Stimulated activated CD4-positive, alpha-beta T cell treated with anti-CD3 and anti-CD28 coated beads, TNF-alpha, amount 100 ng/mL, for 48 hours (primary cell): Measurements from ENCODE around the gene PDGFA.

Source experiments
- DNase-seq, 3 donors: peaks; one replicate each; pipeline ENCODE4 v3.0.0-alpha.2; 2020; ENCODE audit warnings: low read depth in 3 of 3

PDGFA gene

DNA sequence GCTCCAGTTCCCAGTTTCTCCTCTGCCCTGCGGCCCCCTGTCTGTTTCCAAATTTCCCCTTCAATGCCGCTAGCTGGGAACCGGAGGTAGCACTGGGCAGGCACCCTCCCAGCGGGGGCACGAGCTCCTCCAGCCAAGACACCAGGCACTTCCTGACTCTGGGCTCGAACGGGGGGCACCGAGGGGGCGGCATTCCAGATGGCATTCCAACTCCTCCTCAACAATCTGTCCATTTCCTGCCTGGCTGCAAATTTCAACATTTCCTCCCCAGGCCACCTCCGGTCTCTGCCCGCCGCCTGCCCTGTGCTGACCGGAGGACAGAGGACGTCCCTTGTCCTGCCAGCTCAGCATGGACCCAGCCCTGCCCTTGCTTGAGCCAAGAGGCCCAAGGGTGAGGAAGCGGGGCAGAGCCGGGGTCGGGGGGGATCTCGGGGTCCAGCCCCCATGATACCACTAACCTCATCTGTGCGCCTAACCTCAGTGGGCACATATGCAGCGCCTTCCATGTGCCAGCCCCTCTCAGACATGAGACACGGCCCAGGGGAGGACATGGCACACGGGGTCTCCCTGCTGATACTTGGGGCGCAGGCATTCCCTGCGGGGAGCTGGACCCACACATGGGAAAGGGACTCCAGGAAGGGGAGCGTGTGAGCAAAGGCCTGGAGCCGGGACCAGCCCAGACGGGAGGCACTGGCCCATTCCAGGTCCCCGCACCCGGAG lies 58.0 kb downstream of the PDGFA start:
- no peak for DNase-seq

- DNase-seq = no peak
Observed at GRCh38 chr7:461117-461452, 58.6 kb downstream of the PDGFA start.

- no peak for DNase-seq
Observed at GRCh38 chr7:460374-461116, 59.1 kb downstream of the PDGFA start.

GRCh38 chr7:459584-460373 lies 59.9 kb downstream of the PDGFA start:
- no peak for DNase-seq

DNA sequence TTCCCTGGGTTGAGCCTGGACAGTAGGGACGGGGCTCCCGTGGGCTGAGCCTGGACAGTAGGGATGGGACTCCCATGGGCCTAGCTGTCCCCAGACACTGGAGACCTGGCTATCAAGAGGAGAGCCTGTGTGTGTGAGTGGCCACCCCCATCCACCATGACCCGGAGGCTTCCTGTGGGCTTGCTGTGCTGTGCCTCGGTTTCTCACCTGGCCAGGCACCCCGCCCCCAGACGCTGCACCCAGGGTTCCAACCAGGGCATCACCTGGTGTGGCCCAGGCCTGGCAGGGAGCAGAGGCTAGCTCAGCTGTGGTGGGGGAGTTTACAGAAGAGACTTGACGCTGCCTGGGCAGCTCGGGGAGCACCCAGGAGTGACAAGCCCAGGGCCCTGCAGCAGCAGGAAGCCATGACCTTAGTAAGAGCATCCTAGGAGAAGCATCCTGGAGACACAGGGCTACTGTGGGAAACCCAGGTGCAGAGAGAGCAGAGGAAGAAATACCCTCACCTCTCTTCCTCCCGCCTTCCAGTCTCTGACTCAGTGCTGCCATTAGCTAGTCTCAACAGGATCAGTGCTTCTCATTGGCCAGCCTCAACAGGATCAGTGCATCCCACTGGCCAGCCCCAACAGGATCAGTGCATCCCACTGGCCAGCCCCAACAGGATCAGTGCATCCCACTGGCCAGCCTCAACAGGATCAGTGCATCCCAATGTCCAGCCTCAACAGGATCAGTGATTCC lies 61.0 kb downstream of the PDGFA start:
- DNase-seq = no peak

GRCh38 chr7:457814-458510 lies 61.7 kb downstream of the PDGFA start:
- no peak for DNase-seq

DNA sequence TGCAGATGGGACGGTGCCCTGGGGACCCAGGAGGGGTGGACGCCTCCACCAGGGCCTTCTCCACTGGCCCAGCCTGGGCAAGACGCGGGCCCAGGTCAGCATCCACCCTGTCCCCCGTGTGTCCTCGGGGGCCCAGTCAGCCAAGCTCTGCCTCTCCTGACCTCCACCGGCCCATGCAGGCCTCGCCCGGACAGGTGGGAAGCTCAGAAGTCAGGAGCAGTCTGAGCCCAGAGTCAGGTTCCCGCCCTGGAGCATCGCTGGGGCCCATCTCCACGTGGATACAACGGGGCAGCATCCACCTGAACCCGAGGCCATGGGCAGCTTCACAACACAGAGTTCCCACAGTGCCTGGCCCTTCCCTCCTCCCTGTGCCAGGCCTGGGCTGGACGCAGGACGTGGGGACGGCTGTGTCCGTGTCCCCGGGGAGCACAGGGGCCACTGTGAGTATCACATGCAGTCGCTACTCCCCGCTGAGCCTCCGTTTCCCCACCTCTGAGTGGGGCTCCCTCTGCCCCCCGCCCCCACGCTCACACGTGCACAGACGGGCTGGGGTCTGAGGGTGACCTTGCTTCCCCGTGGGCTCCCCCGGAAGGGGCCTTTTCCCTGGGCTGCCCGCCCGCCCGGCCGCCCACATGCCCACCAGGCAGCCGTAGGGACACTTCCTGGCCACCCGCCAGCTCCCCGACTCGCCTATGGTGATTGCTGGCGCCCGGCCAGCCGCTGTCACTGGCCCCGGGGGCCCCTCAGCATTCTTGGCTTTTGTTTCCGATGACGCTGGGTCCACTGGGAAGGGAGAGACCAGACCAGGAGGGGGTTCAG lies 64.3 kb downstream of the PDGFA start:
- no peak for DNase-seq

GRCh38 chr7:454356-455109 lies 65.1 kb downstream of the PDGFA start:
- no peak for DNase-seq

GRCh38 chr7:453597-454306 lies 65.9 kb downstream of the PDGFA start:
- no peak for DNase-seq

DNA sequence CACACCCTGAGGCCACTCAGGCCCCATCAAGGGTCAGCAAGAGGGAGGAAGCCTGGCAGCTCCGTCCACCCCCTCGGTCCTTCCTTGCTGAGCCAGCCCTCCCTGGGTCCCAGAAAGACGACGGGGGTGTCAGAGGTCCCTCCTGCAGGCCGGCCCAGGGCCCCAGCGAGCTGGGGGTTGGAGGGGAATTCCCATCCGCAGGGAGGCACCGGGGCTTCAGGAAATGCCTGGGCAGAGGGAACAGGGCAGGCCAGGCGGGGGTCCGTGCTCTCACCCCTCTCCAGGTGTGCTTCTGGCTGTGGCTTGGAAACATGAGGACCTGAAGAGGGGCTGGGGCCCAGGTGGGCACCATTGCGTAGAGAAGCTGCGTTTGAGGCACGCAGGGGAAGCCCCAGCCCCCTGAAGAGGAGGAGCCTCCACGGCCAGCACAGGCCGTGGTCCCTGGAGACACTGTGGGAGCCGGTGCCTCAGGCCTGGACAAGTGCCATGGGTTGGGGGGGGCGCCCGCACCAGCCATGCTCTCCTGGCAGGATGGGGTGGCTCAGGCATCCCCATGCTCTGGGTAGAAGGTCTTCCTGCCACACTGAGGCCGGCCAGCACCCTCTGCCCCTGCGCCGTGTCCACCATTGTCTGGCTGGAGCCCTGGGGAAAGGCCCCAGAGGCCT lies 66.7 kb downstream of the PDGFA start:
- no peak for DNase-seq

DNA sequence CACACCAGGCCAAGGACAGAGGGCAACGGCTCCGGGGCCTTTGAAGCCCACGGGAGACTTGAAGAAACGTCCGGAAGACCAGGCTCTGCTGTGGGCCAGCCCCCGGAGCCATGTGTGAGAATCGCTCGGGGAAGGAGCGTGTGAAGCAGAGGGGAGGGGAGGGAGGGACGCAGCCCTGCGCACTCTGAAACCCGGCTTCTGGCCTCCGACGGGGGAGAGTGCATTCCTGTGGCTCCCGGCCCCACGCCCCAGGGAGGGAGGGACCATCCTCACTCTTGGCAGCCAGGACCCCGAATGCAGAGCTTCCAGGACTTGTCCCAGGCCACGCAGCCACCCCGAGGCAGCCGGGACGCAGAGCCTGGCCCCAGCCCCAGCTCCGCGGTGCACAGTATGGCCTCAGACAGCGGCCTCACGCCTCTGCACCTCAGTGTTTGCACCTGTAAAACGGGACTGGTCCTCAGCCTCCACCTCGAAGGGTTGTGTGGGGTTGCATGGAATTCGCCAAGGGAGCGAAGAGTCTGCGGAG lies 67.4 kb downstream of the PDGFA start:
- no peak for DNase-seq

GRCh38 chr7:451255-452225 lies 68.1 kb downstream of the PDGFA start:
- no peak for DNase-seq

- DNase-seq = no peak
Observed at GRCh38 chr7:450741-451140, 68.9 kb downstream of the PDGFA start.

DNA sequence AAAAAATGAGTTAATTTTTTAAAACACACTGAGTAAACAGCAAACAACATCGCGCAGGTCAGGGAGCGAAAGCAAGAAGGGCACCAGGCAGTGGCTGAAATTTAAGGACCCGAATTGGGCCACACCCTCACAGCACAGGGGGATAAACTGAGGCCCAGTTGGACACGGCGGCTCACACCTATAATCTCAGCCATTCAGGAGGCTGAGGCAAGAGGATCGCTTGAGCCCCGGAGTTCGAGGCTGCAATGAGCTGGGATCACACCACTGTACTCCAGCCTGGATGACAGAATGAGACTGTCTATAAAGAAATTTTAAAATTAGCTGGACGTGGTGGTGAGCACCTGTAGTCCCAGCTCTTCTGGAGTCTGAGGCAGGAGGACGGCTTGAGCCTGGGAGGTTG lies 69.6 kb downstream of the PDGFA start:
- DNase-seq = no peak

DNA sequence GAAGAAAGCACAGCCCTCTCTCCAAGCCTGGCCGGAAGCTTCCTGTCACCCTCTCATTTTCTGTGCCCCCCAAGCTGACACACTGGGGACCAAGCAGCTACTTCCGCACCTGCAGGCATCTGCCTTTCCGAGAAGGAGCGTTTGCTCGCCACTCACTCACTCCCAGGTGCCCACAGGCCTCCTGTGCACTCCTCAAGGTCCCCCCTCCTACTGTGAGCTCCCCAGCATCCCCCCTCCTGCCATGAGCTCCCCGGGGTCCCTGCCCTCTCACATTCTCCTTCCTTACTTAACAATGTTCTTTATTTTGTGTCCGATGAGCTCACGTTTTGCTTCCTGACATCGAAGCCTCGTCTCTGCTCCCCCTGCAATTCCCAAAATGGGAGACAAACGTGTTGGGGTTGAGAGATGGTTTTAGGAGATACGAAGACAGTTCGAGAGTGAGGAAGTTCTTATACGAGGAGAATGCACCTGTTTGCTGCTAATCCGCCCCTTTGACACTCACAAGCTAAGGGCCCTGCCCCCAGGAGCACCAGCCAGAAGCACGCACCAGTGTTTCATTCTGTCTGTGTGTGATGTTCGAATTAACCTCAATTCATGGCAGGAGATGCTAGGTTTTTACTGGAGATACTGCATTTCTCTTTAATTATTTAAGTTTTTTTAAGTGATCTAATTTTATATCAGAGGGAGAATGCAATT lies 70.2 kb downstream of the PDGFA start:
- DNase-seq = no peak

DNA sequence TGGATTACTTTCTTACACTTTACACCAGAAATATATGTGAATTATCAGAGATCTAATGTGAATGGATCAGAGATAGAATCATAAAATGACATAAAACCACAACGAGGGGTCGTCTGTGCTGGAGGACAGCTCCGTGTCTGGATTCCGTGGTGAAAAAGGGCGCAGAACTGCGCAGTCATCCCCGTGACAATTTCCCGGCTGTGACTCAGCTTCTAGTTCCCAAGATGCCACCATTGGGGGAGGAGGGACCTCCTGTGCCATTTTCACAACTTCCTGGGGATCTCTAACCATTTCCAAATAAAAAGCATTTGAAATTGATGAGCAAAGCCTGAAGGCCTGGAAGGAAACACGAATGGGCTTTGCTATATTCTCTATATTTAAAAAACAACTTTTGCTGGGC lies 72.1 kb downstream of the PDGFA start:
- DNase-seq = no peak
